NCI-H2171 treated with DMSO at 0.1 percent for 48 hours (cell line): ENCODE measurements around the gene PYGM.

Experiments
- DNase-seq: peaks from one replicate; lab custom pipeline; 2025; lab: John Stamatoyannopoulos, UW

The PYGM gene

GRCh38 chr11:64735725-64736259 is 24.0 kb downstream of the PYGM start:
- no peak for DNase-seq

GRCh38 chr11:64734811-64735724 is 24.7 kb downstream of the PYGM start:
- peak; percentile 26 for DNase-seq

GRCh38 chr11:64731601-64732000 is 28.2 kb downstream of the PYGM start:
- no peak for DNase-seq

- DNase-seq, result no peak
These were observed 29.9 kb downstream of the PYGM start for GRCh38 chr11:64729851-64730382.

- DNase-seq, result no peak
These were observed 30.9 kb downstream of the PYGM start for GRCh38 chr11:64728757-64729365.

- no peak for DNase-seq
These were observed 32.8 kb downstream of the PYGM start for GRCh38 chr11:64726867-64727530.

GRCh38 chr11:64726211-64726641 is 33.5 kb downstream of the PYGM start:
- no peak for DNase-seq

GRCh38 chr11:64724863-64725532 is 34.8 kb downstream of the PYGM start:
- DNase-seq, result no peak

GRCh38 chr11:64723907-64724862 is 35.6 kb downstream of the PYGM start:
- DNase-seq, result no peak

GRCh38 chr11:64723117-64723906 is 36.5 kb downstream of the PYGM start, which contains the start of gene NRXN2:
Gene NRXN2 (minus strand): TSS chr11:64723197. CDS start chr11:64713699, 9,498 bp downstream.
- peak; percentile 84 for DNase-seq

- no peak for DNase-seq
These were observed 37.4 kb downstream of the PYGM start for GRCh38 chr11:64722141-64723065.

- DNase-seq, result no peak
These were observed 38.4 kb downstream of the PYGM start for GRCh38 chr11:64721359-64721699.

- DNase-seq, result no peak
These were observed 39.0 kb downstream of the PYGM start for GRCh38 chr11:64720640-64721358.

- no peak for DNase-seq
These were observed 39.6 kb downstream of the PYGM start for GRCh38 chr11:64720167-64720566.

- DNase-seq, result no peak
These were observed 40.4 kb downstream of the PYGM start for GRCh38 chr11:64719406-64719805.

- DNase-seq, result no peak
These were observed 41.0 kb downstream of the PYGM start for GRCh38 chr11:64718780-64719124.

- DNase-seq, result no peak
These were observed 41.5 kb downstream of the PYGM start for GRCh38 chr11:64718084-64718779.

- DNase-seq, result no peak
These were observed 42.6 kb downstream of the PYGM start for GRCh38 chr11:64717268-64717578.
